ENCODE measurements around the gene KDM6B.

- TF ChIP-seq CTCF (IDR thresholded peaks at IDR 0.05; ENCODE audit: low read depth, low read length) (no peak), EZH2phosphoT487 (IDR thresholded peaks at IDR 0.05; ENCODE audit: low read depth) (no peak)
These were observed 15.0 kb upstream of the KDM6B start for GRCh38 chr17:7818746-7819645.
